HL-60 (cell line): ENCODE data around the gene NPTXR.

Experiments used
- CTCF ChIP-seq: IDR thresholded peaks from one replicate; pipeline ENCODE4 v1.5.1; 2011; ENCODE audit warnings: low read length, control low read depth, inconsistent platforms; ENCODE audit not compliant: insufficient read depth
- GABPA ChIP-seq: IDR thresholded peaks from 2 replicates; pipeline ENCODE4 v1.6.1; 2012; ENCODE audit warnings: low read depth
- POLR2AphosphoS5 ChIP-seq: IDR thresholded peaks from 2 replicates; pipeline ENCODE4 v1.6.1; 2012; ENCODE audit warnings: low read depth
- REST ChIP-seq: IDR thresholded peaks from 2 replicates; pipeline ENCODE4 v1.6.1; 2012; ENCODE audit warnings: low read depth; ENCODE audit not compliant: insufficient replicate concordance

GRCh38 chr22:38830845-38831108, 13.1 kb downstream of the NPTXR start:
- TF ChIP-seq CTCF (no peak), GABPA (no peak), POLR2AphosphoS5 (no peak), REST (no peak)
